SK-N-SH treated with all-trans-retinoic acid at 6 μM for 48 hours (cell line): Measurements from ENCODE around the gene EPHA6.

Source experiments
- ATAC-seq: fragments of 200-7000 bp; cut with Tn5 transposase; 3 replicates; pipeline ENCODE4 v1.9.1; 2020; ENCODE audit warnings: mild to moderate bottlenecking, moderate library complexity
- ARNTL ChIP-seq: fragments of 450-650 bp; formaldehyde crosslinking; IDR thresholded peaks from 2 replicates; pipeline ENCODE4 v1.5.0; 2020; ENCODE audit warnings: low read depth, mild to moderate bottlenecking, moderate library complexity, borderline replicate concordance
- BACH2 ChIP-seq: fragments of 250-450 bp; sonication (Bioruptor Pico); IDR thresholded peaks from 2 replicates; pipeline ENCODE4 v1.9.0; 2021; ENCODE audit warnings: mild to moderate bottlenecking, borderline replicate concordance
- CREB5 ChIP-seq: fragments of 250-450 bp; sonication (Bioruptor Pico); IDR thresholded peaks from 2 replicates; pipeline ENCODE4 v1.5.1; 2020; ENCODE audit warnings: low read depth, mild to moderate bottlenecking, moderate library complexity
- CSRNP3 ChIP-seq: fragments of 250-450 bp; sonication (Bioruptor Pico); IDR thresholded peaks from 2 replicates; pipeline ENCODE4 v1.5.1; 2021; ENCODE audit warnings: mild to moderate bottlenecking, moderate library complexity
- ESRRG ChIP-seq: fragments of 250-450 bp; sonication (Bioruptor Pico); IDR thresholded peaks from 2 replicates; pipeline ENCODE4 v1.6.1; 2021; ENCODE audit warnings: mild to moderate bottlenecking
- GLIS3 ChIP-seq: fragments of 250-450 bp; sonication (Bioruptor Pico); IDR thresholded peaks from 2 replicates; pipeline ENCODE4 v1.5.0; 2020; ENCODE audit warnings: mild to moderate bottlenecking, moderate library complexity
- ISL1 ChIP-seq: fragments of 250-450 bp; sonication (Bioruptor Pico); IDR thresholded peaks from 2 replicates; pipeline ENCODE4 v2.1.2; 2022; ENCODE audit warnings: mild to moderate bottlenecking, moderate library complexity
- OSR1 ChIP-seq: fragments of 250-450 bp; sonication (Bioruptor Pico); IDR thresholded peaks from 2 replicates; pipeline ENCODE4 v1.8.0; 2022; ENCODE audit warnings: moderate library complexity, mild to moderate bottlenecking, inconsistent platforms
- PATZ1 ChIP-seq: fragments of 250-450 bp; sonication (Bioruptor Pico); IDR thresholded peaks from 2 replicates; pipeline ENCODE4 v1.8.0; 2020; ENCODE audit warnings: mild to moderate bottlenecking, moderate library complexity, borderline replicate concordance
- POU6F1 ChIP-seq: fragments of 250-450 bp; sonication (Bioruptor Pico); IDR thresholded peaks from 2 replicates; pipeline ENCODE4 v1.8.0; 2021; ENCODE audit warnings: low read depth, mild to moderate bottlenecking, moderate library complexity, borderline replicate concordance
- PPARA ChIP-seq: fragments of 250-450 bp; sonication (Bioruptor Pico); IDR thresholded peaks from 2 replicates; pipeline ENCODE4 v1.5.0; 2020; ENCODE audit warnings: mild to moderate bottlenecking, borderline replicate concordance
- RARB ChIP-seq: fragments of 250-450 bp; sonication (Bioruptor Pico); IDR thresholded peaks from 2 replicates; pipeline ENCODE4 v1.8.0; 2021; ENCODE audit warnings: mild to moderate bottlenecking, moderate library complexity
- SNAI2 ChIP-seq: fragments of 250-450 bp; sonication (Bioruptor Pico); IDR thresholded peaks from 2 replicates; pipeline ENCODE4 v1.5.0; 2020; ENCODE audit warnings: mild to moderate bottlenecking, moderate library complexity
- TCF4 ChIP-seq: fragments of 250-450 bp; sonication (Bioruptor Pico); IDR thresholded peaks from 2 replicates; pipeline ENCODE4 v1.8.0; 2021; ENCODE audit warnings: mild to moderate bottlenecking, moderate library complexity, borderline replicate concordance
- TOX ChIP-seq: fragments of 250-450 bp; sonication (Bioruptor Pico); IDR thresholded peaks from 2 replicates; pipeline ENCODE4 v1.8.0; 2021; ENCODE audit warnings: mild to moderate bottlenecking, moderate library complexity, borderline replicate concordance
- TSHZ2 ChIP-seq: fragments of 250-450 bp; sonication (Bioruptor Pico); IDR thresholded peaks from 2 replicates; pipeline ENCODE4 v1.5.0; 2020; ENCODE audit warnings: mild to moderate bottlenecking, moderate library complexity
- ZFP3 ChIP-seq: fragments of 250-450 bp; sonication (Bioruptor Pico); IDR thresholded peaks from 2 replicates; pipeline ENCODE4 v1.5.0; 2020; ENCODE audit warnings: mild to moderate bottlenecking, moderate library complexity
- ZFP30 ChIP-seq: fragments of 450-650 bp; formaldehyde crosslinking; IDR thresholded peaks from 2 replicates; pipeline ENCODE4 v1.5.0; 2022; ENCODE audit warnings: mild to moderate bottlenecking, moderate library complexity
- ZNF565 ChIP-seq: fragments of 450-650 bp; formaldehyde crosslinking; conservative IDR thresholded peaks from 2 replicates; pipeline ENCODE4 v1.5.0; 2020; ENCODE audit warnings: low read depth, mild to moderate bottlenecking, moderate library complexity
- ZNF70 ChIP-seq: fragments of 450-650 bp; formaldehyde crosslinking; IDR thresholded peaks from 2 replicates; pipeline ENCODE4 v1.5.0; 2020; ENCODE audit warnings: mild to moderate bottlenecking, moderate library complexity
- ZNF8 ChIP-seq: fragments of 450-650 bp; formaldehyde crosslinking; IDR thresholded peaks from 2 replicates; pipeline ENCODE4 v1.5.0; 2020; ENCODE audit warnings: mild to moderate bottlenecking, moderate library complexity

EPHA6 gene

GRCh38 chr3:97161169-97161568 is 346.8 kb downstream of the EPHA6 start:
- TF ChIP-seq TOX (CRISPR knock-in tag) = no peak
- no peak for TF ChIP-seq RARB (CRISPR knock-in tag)
- no peak for TF ChIP-seq ZNF8 (CRISPR knock-in tag)
- TF ChIP-seq PPARA = no peak
- TF ChIP-seq BACH2 (CRISPR knock-in tag) = no peak
- TF ChIP-seq SNAI2 (CRISPR knock-in tag) = no peak
- no peak for TF ChIP-seq ZNF70 (CRISPR knock-in tag)
- TF ChIP-seq TCF4 (CRISPR knock-in tag) = no peak
- no peak for TF ChIP-seq CREB5 (CRISPR knock-in tag)
- TF ChIP-seq ESRRG (CRISPR knock-in tag) = no peak
- ATAC-seq = no peak

GRCh38 chr3:97177242-97177641 is 362.8 kb downstream of the EPHA6 start:
- no peak for TF ChIP-seq ZFP3 (CRISPR knock-in tag)
- no peak for TF ChIP-seq OSR1
- no peak for TF ChIP-seq PATZ1 (CRISPR knock-in tag)
- no peak for TF ChIP-seq TSHZ2 (CRISPR knock-in tag)
- no peak for TF ChIP-seq TOX (CRISPR knock-in tag)
- no peak for TF ChIP-seq ZNF565 (CRISPR knock-in tag)
- TF ChIP-seq POU6F1 (CRISPR knock-in tag) = no peak
- TF ChIP-seq ISL1 (CRISPR knock-in tag) = no peak
- TF ChIP-seq ZNF70 (CRISPR knock-in tag) = no peak
- TF ChIP-seq CREB5 (CRISPR knock-in tag) = no peak
- no peak for TF ChIP-seq GLIS3 (CRISPR knock-in tag)
- TF ChIP-seq ZFP30 = no peak
- TF ChIP-seq ARNTL (CRISPR knock-in tag) = no peak
- no peak for TF ChIP-seq BACH2 (CRISPR knock-in tag)
- no peak for TF ChIP-seq SNAI2 (CRISPR knock-in tag)
- no peak for TF ChIP-seq ESRRG (CRISPR knock-in tag)
- no peak for TF ChIP-seq RARB (CRISPR knock-in tag)
- no peak for TF ChIP-seq PPARA
- TF ChIP-seq CSRNP3 = no peak
- TF ChIP-seq ZNF8 (CRISPR knock-in tag) = no peak
- no peak for ATAC-seq
